Measurements from ENCODE around the gene BEGAIN. TPM values are rescaled to one million over a fixed set of nuclear protein-coding genes. Genes with fewer than 3 reads are reported as not detected.

BEGAIN gene
- total RNA-seq, 1 experiment from 2014 or later = not detected

- H3K36me3 ChIP-seq (ENCODE audit: low read depth) = no peaks in the 10 kb centered on the region
- H3K27ac ChIP-seq = no peak overlapping the region
- DNase-seq = no peak
- no peak overlapping the region for H2AFZ ChIP-seq
- TF ChIP-seq EZH2 (IDR thresholded peaks at IDR 0.05; ENCODE audit: low read depth) (no peak), CTCF (conservative IDR thresholded peaks at IDR 0.05) (no peak)
- POLR2A ChIA-PET (ENCODE audit: unreplicated experiment) = no interaction called here
- no peaks in the 10 kb centered on the region for H3K79me2 ChIP-seq (ENCODE audit: low read depth)
- no peaks in the 10 kb centered on the region for H3F3A ChIP-seq (ENCODE audit: insufficient read depth, low read depth)
- no peak overlapping the region for H3K4me2 ChIP-seq
- intact Hi-C loops (cut with micrococcal nuclease; ENCODE audit: unreplicated experiment) = no loop called here
- no peaks in the 10 kb centered on the region for H3K9me3 ChIP-seq (ENCODE audit: insufficient read depth, low read depth)
- no peaks in the 10 kb centered on the region for H3K9me2 ChIP-seq (ENCODE audit: insufficient read depth)
- H4K20me1 ChIP-seq (ENCODE audit: insufficient read depth) = no peaks in the 10 kb centered on the region
- CTCF ChIA-PET = no interaction called here
- H3K4me3 ChIP-seq = no peak overlapping the region
- H3K27me3 ChIP-seq (ENCODE audit: insufficient read depth, low read depth) = no peaks in the 10 kb centered on the region
- no TSS peak for BruUV-seq (replicated peaks)
- H3K4me1 ChIP-seq (replicated peaks; ENCODE audit: insufficient read depth) = no peaks in the 10 kb centered on the region
These were observed 51.7 kb downstream of the BEGAIN start for GRCh38 chr14:100535287-100536120.

GRCh38 chr14:100534528-100535286, 52.5 kb downstream of the BEGAIN start:
- H3K4me3 ChIP-seq = no peak overlapping the region
- H2AFZ ChIP-seq = no peak overlapping the region
- no peak overlapping the region for H3K27ac ChIP-seq
- no peaks in the 10 kb centered on the region for H3K27me3 ChIP-seq (ENCODE audit: insufficient read depth, low read depth)
- TF ChIP-seq EZH2 (IDR thresholded peaks at IDR 0.05; ENCODE audit: low read depth) (no peak), CTCF (conservative IDR thresholded peaks at IDR 0.05) (no peak)
- H3K36me3 ChIP-seq (ENCODE audit: low read depth) = no peaks in the 10 kb centered on the region
- no peaks in the 10 kb centered on the region for H3K4me1 ChIP-seq (replicated peaks; ENCODE audit: insufficient read depth)
- no peaks in the 10 kb centered on the region for H3F3A ChIP-seq (ENCODE audit: insufficient read depth, low read depth)
- ChIA-PET CTCF (no interaction called here), POLR2A (ENCODE audit: unreplicated experiment) (no interaction called here)
- H3K79me2 ChIP-seq (ENCODE audit: low read depth) = no peaks in the 10 kb centered on the region
- no peaks in the 10 kb centered on the region for H3K9me2 ChIP-seq (ENCODE audit: insufficient read depth)
- DNase-seq = no peak
- intact Hi-C loops (cut with micrococcal nuclease; ENCODE audit: unreplicated experiment) = no loop called here
- no TSS peak for BruUV-seq (replicated peaks)
- no peaks in the 10 kb centered on the region for H3K9me3 ChIP-seq (ENCODE audit: insufficient read depth, low read depth)
- H3K4me2 ChIP-seq = no peak overlapping the region
- no peaks in the 10 kb centered on the region for H4K20me1 ChIP-seq (ENCODE audit: insufficient read depth)

- Histone ChIP-seq H2AFZ (no peak overlapping the region), H3K9me2 (ENCODE audit: insufficient read depth) (no peaks in the 10 kb centered on the region), H3K4me3 (no peak overlapping the region), H3K79me2 (ENCODE audit: low read depth) (no peaks in the 10 kb centered on the region), H3K27me3 (ENCODE audit: insufficient read depth, low read depth) (no peaks in the 10 kb centered on the region), H3F3A (ENCODE audit: insufficient read depth, low read depth) (no peaks in the 10 kb centered on the region), H4K20me1 (ENCODE audit: insufficient read depth) (no peaks in the 10 kb centered on the region), H3K36me3 (ENCODE audit: low read depth) (no peaks in the 10 kb centered on the region), H3K4me2 (no peak overlapping the region), H3K4me1 (replicated peaks; ENCODE audit: insufficient read depth) (no peaks in the 10 kb centered on the region), H3K9me3 (ENCODE audit: insufficient read depth, low read depth) (no peaks in the 10 kb centered on the region), H3K27ac (no peak overlapping the region)
- no TSS peak for BruUV-seq (replicated peaks)
- intact Hi-C loops (cut with micrococcal nuclease; ENCODE audit: unreplicated experiment) = no loop called here
- ChIA-PET POLR2A (ENCODE audit: unreplicated experiment) (no interaction called here), CTCF (no interaction called here)
- DNase-seq = no peak
- TF ChIP-seq CTCF (conservative IDR thresholded peaks at IDR 0.05) = no peak
These were observed 53.3 kb downstream of the BEGAIN start for GRCh38 chr14:100533656-100534485.
